CD4-positive, CD25-positive, alpha-beta regulatory T cell (primary cell): ENCODE results near the gene THRAP3. TPM values are rescaled to one million over a fixed set of nuclear protein-coding genes. Genes with fewer than 3 reads are reported as not detected.

Experiments
- ATAC-seq, 2 donors: fragments of 150-1000 bp; cut with Tn5 transposase; one replicate each; pipeline ENCODE4 v1.10.0; 2021; ENCODE audit warnings: low read depth in 2 of 2, moderate number of reproducible peaks in 2 of 2, moderate library complexity in 1 of 2
- DNase-seq, 3 donors: peaks; one replicate each; pipeline versions ENCODE4 v3.0.0 to v3.0.0-alpha.2; 2012 to 2022; ENCODE audit warnings: mixed read lengths in 1 of 3
- H3K27ac ChIP-seq: one replicate; pipeline ENCODE4 v1.7.0; 2013; ENCODE audit warnings: mild to moderate bottlenecking, low read length; ENCODE audit not compliant: insufficient read depth, poor library complexity, severe bottlenecking
- H3K27me3 ChIP-seq: one replicate; pipeline ENCODE4 v1.7.0; 2013; ENCODE audit warnings: low read length; ENCODE audit not compliant: control insufficient read depth, insufficient read depth
- H3K36me3 ChIP-seq: one replicate; pipeline ENCODE4 v1.7.0; 2013; ENCODE audit warnings: mild to moderate bottlenecking, low read length, moderate library complexity; ENCODE audit not compliant: control insufficient read depth, insufficient read depth
- H3K4me1 ChIP-seq: 2 replicates; pipeline ENCODE4 v1.7.0; 2013; ENCODE audit warnings: mild to moderate bottlenecking, low read length; ENCODE audit not compliant: insufficient read depth, control insufficient read depth, poor library complexity, severe bottlenecking
- H3K4me3 ChIP-seq: one replicate; pipeline ENCODE4 v1.7.0; 2013; ENCODE audit warnings: low read depth, mild to moderate bottlenecking, low read length, moderate library complexity
- H3K9me3 ChIP-seq, 2 experiments: 1 replicate in 1 of 2; 2 replicates in 1 of 2; pipeline ENCODE4 v1.7.0; 2013; ENCODE audit warnings: low read length in 2 of 2, mild to moderate bottlenecking in 1 of 2, moderate library complexity in 1 of 2; ENCODE audit not compliant: control insufficient read depth in 2 of 2
- H3K27ac Mint-ChIP-seq, 3 donors: one replicate each; pipeline ENCODE4 v1.8.0; 2020 to 2022; ENCODE audit warnings: mild to moderate bottlenecking in 3 of 3, mixed read lengths in 3 of 3, moderate library complexity in 2 of 3
- H3K27me3 Mint-ChIP-seq: one replicate; pipeline ENCODE4 v1.8.0; 2022; ENCODE audit warnings: mild to moderate bottlenecking, mixed read lengths
- H3K36me3 Mint-ChIP-seq: one replicate; pipeline ENCODE4 v1.8.0; 2020; ENCODE audit warnings: mixed read lengths
- H3K4me1 Mint-ChIP-seq, 4 donors: one replicate each; pipeline ENCODE4 v1.8.0; 2020 to 2022; ENCODE audit warnings: mixed read lengths in 4 of 4, mild to moderate bottlenecking in 1 of 4
- H3K4me3 Mint-ChIP-seq, 4 donors: one replicate each; pipeline ENCODE4 v1.8.0; 2020 to 2022; ENCODE audit warnings: mild to moderate bottlenecking in 4 of 4, mixed read lengths in 4 of 4, moderate library complexity in 3 of 4
- H3K9me3 Mint-ChIP-seq, 7 donors: one replicate each; pipeline ENCODE4 v1.8.0; 2020 to 2022; ENCODE audit warnings: mixed read lengths in 7 of 7, mild to moderate bottlenecking in 3 of 7, moderate library complexity in 2 of 7
- polyA plus RNA-seq, 4 donors: library from polyadenylated mRNA; unstranded; fragments of 300-500 nt; fragmentation: Illumina TruSeq; gene quantifications; one replicate each; pipeline ENCODE4 v1.2.3, GENCODE V29; 2021
- total RNA-seq: library from RNA; stranded (reverse); gene quantifications from one replicate; pipeline ENCODE4 v1.2.3, GENCODE V29; 2022

The THRAP3 gene
- total and polyA plus RNA-seq, 5 donors from 2014 or later, result 62.5 to 84.4 (median 73.0) TPM

- Mint-ChIP-seq H3K36me3 (peaks cover 3% of the 10 kb centered on the region), H3K4me3 (no peak overlapping the region), H3K27me3 (peaks cover 15% of the 10 kb centered on the region), H3K4me1 (peaks cover 0 to 17% (median 11%) of the 10 kb centered on the region in 4 donors), H3K27ac (no peak overlapping the region), H3K9me3 (no peaks in the 10 kb centered on the region)
- H3K4me3 ChIP-seq, result no peak overlapping the region
- DNase-seq, result no peak
- H3K9me3 ChIP-seq, result no peaks in the 10 kb centered on the region
- ATAC-seq, result no peak
- H3K4me1 ChIP-seq, result peaks cover 9% of the 10 kb centered on the region
- no peaks in the 10 kb centered on the region for H3K36me3 ChIP-seq
- no peaks in the 10 kb centered on the region for H3K27me3 ChIP-seq
- no peak overlapping the region for H3K27ac ChIP-seq
These were observed 104.5 kb downstream of the THRAP3 start for GRCh38 chr1:36328713-36329112.

- Mint-ChIP-seq H3K27me3 (peaks cover 15% of the 10 kb centered on the region), H3K4me1 (peaks cover 0 to 6% (median 4%) of the 10 kb centered on the region in 4 donors), H3K36me3 (peaks cover 3% of the 10 kb centered on the region), H3K9me3 (no peaks in the 10 kb centered on the region), H3K27ac (peak overlapping the region in 1 of 3 donors; percentile 87), H3K4me3 (peak overlapping the region in 2 of 4 donors; percentile 8 to 37)
- H3K4me3 ChIP-seq, result no peak overlapping the region
- no peaks in the 10 kb centered on the region for H3K36me3 ChIP-seq
- H3K4me1 ChIP-seq, result no peaks in the 10 kb centered on the region
- no peaks in the 10 kb centered on the region for H3K9me3 ChIP-seq
- no peak overlapping the region for H3K27ac ChIP-seq
- no peaks in the 10 kb centered on the region for H3K27me3 ChIP-seq
- DNase-seq (peak in 1 of 3 donors; percentile 66), ATAC-seq (peak in 1 of 2 donors; percentile 18)
These were observed 105.6 kb downstream of the THRAP3 start for GRCh38 chr1:36329817-36330216.

- H3K27me3 ChIP-seq, result no peaks in the 10 kb centered on the region
- no peaks in the 10 kb centered on the region for H3K36me3 ChIP-seq
- H3K4me3 ChIP-seq, result no peak overlapping the region
- H3K27me3 Mint-ChIP-seq, result peaks cover 15% of the 10 kb centered on the region
- H3K4me1 Mint-ChIP-seq, result peaks cover 0 to 5% (median 3%) of the 10 kb centered on the region in 4 donors
- no peaks in the 10 kb centered on the region for H3K4me1 ChIP-seq
- DNase-seq (no peak), ATAC-seq (no peak)
- no peaks in the 10 kb centered on the region for H3K9me3 ChIP-seq
- H3K36me3 Mint-ChIP-seq, result peaks cover 3% of the 10 kb centered on the region
- H3K27ac ChIP-seq, result no peak overlapping the region
- no peaks in the 10 kb centered on the region for H3K9me3 Mint-ChIP-seq
- H3K27ac Mint-ChIP-seq, result peak overlapping the region in 1 of 3 donors; percentile 16
- peak overlapping the region in 2 of 4 donors; percentile 20 to 34 for H3K4me3 Mint-ChIP-seq
These were observed 106.7 kb downstream of the THRAP3 start for GRCh38 chr1:36330940-36331339.

- no peaks in the 10 kb centered on the region for H3K9me3 Mint-ChIP-seq
- no peak overlapping the region for H3K27ac ChIP-seq
- H3K4me1 ChIP-seq, result no peaks in the 10 kb centered on the region
- no peak overlapping the region for H3K27ac Mint-ChIP-seq
- H3K27me3 ChIP-seq, result no peaks in the 10 kb centered on the region
- H3K4me3 ChIP-seq, result no peak overlapping the region
- peaks cover 0 to 15% (median 5%) of the 10 kb centered on the region in 4 donors for H3K4me1 Mint-ChIP-seq
- H3K9me3 ChIP-seq, result no peaks in the 10 kb centered on the region
- no peak for ATAC-seq
- H3K4me3 Mint-ChIP-seq, result no peak overlapping the region
- no peaks in the 10 kb centered on the region for H3K27me3 Mint-ChIP-seq
- DNase-seq, result no peak
- peaks cover 14% of the 10 kb centered on the region for H3K36me3 Mint-ChIP-seq
- H3K36me3 ChIP-seq, result peaks cover 9% of the 10 kb centered on the region
These were observed 113.6 kb downstream of the THRAP3 start for GRCh38 chr1:36337830-36338229.

GRCh38 chr1:36339215-36339614 is 115.0 kb downstream of the THRAP3 start:
- Histone ChIP-seq H3K9me3 (no peaks in the 10 kb centered on the region), H3K4me1 (no peaks in the 10 kb centered on the region), H3K4me3 (no peak overlapping the region), H3K27me3 (no peaks in the 10 kb centered on the region), H3K36me3 (peaks cover 15% of the 10 kb centered on the region), H3K27ac (no peak overlapping the region)
- DNase-seq (no peak), ATAC-seq (no peak)
- Mint-ChIP-seq H3K4me3 (no peak overlapping the region), H3K4me1 (peaks cover 0 to 15% (median 5%) of the 10 kb centered on the region in 4 donors), H3K27ac (peak overlapping the region in 2 of 3 donors; percentile 62 to 72), H3K36me3 (peaks cover 15% of the 10 kb centered on the region), H3K27me3 (no peaks in the 10 kb centered on the region), H3K9me3 (no peaks in the 10 kb centered on the region)

DNA sequence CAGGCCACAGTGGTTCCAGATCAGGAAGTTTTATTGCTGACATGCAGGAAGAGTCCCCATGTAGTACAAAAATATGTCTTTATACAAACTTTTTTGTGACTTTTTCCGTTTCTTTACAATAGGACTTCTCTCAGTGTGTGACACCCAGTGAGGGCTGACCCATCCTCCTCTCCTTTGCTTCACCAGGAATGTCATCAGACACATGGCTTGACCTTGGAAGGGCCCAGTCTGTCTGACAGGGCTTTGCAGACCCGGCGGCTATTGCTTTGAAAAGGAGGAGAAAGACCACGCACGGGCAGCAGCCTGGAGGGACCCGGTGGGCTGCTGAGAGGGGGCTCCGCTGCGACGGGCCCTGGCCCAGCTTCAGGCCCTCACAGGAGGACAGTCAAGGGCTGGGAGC is 115.4 kb downstream of the THRAP3 start:
- ATAC-seq (no peak), DNase-seq (no peak)
- peaks cover 15% of the 10 kb centered on the region for H3K36me3 Mint-ChIP-seq
- peak overlapping the region in 2 of 3 donors; percentile 62 to 72 for H3K27ac Mint-ChIP-seq
- no peaks in the 10 kb centered on the region for H3K27me3 Mint-ChIP-seq
- Histone ChIP-seq H3K36me3 (peaks cover 15% of the 10 kb centered on the region), H3K4me3 (no peak overlapping the region), H3K27me3 (no peaks in the 10 kb centered on the region), H3K9me3 (no peaks in the 10 kb centered on the region), H3K4me1 (no peaks in the 10 kb centered on the region), H3K27ac (no peak overlapping the region)
- H3K9me3 Mint-ChIP-seq, result no peaks in the 10 kb centered on the region
- peaks cover 0 to 15% (median 5%) of the 10 kb centered on the region in 4 donors for H3K4me1 Mint-ChIP-seq
- no peak overlapping the region for H3K4me3 Mint-ChIP-seq

DNA sequence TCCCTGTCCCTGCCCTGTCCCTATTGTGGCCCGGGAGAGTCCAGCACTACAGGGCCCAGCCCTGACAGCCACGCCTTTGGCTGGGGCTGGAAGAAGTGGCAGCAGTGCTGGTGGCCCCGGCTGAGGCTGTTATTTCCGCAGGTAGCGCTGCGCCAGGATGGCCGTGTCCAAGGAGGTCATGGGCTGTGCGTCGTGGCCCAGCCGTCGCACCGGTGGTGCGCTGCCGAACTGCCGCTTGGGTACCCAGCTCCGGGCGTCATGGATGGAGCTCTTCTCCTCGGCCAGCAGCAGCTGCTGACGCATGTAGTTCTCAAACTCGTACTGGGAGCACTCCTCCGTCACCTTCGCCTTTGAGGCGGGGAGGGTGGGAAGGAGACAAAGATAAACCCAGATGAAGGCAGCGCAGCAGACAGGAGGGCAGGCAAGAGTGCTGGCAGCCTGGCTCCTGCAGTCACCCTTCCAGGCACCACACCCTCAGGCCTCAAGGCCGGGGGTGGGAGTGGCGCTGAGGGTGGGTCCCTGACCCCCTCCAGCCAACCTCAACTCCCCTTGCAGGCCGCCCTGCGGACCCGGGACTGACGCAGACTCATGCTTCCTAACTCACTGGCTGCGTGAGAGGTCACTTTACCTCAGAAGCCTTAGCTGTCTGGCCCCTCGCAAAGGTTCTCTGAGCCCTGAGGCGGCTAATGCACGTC is 117.5 kb downstream of the THRAP3 start:
- no peak overlapping the region for H3K27ac Mint-ChIP-seq
- H3K36me3 Mint-ChIP-seq, result peaks cover 20% of the 10 kb centered on the region
- H3K4me1 ChIP-seq, result no peaks in the 10 kb centered on the region
- H3K9me3 ChIP-seq, result no peaks in the 10 kb centered on the region
- no peak overlapping the region for H3K4me3 ChIP-seq
- H3K27me3 Mint-ChIP-seq, result no peaks in the 10 kb centered on the region
- ATAC-seq (no peak), DNase-seq (no peak)
- no peaks in the 10 kb centered on the region for H3K27me3 ChIP-seq
- peaks cover 22% of the 10 kb centered on the region for H3K36me3 ChIP-seq
- H3K27ac ChIP-seq, result no peak overlapping the region
- no peak overlapping the region for H3K4me3 Mint-ChIP-seq
- H3K9me3 Mint-ChIP-seq, result no peaks in the 10 kb centered on the region
- peaks cover 0 to 17% (median 5%) of the 10 kb centered on the region in 4 donors for H3K4me1 Mint-ChIP-seq
